ENCODE data around the gene AGAP3. TPM values are rescaled to one million over a fixed set of nuclear protein-coding genes. Genes with fewer than 3 reads are reported as not detected.

Gene AGAP3
- total RNA-seq, 2 donors from 2014 or later: 80.3 to 112 TPM

GRCh38 chr7:151122796-151123157, 36.5 kb downstream of the AGAP3 start:
- intact Hi-C loops (cut with DNase I): loop anchor here (5.0 kb wide), 1 partner anchor 180 kb away; no protein-coding TSS in a partner anchor
- WGBS: 89% methylated on average over 26 of the region's 29 CpGs
- Histone ChIP-seq H3K9me3 (no peaks in the 10 kb centered on the region), H3K27ac (no peak overlapping the region), H3K4me1 (replicated peaks) (peaks cover 7% of the 10 kb centered on the region), H3K36me3 (peaks cover 13 to 27% of the 10 kb centered on the region in 2 donors), H3K27me3 (replicated peaks; ENCODE audit: insufficient read depth) (no peaks in the 10 kb centered on the region), H3K4me3 (no peak overlapping the region)
- no peak for TF ChIP-seq POLR2A (IDR thresholded peaks at IDR 0.05)
- no peak for TF ChIP-seq CTCF (IDR thresholded peaks at IDR 0.05)
- no peak for TF ChIP-seq POLR2AphosphoS5 (IDR thresholded peaks at IDR 0.05)
- no peak for DNase-seq (ENCODE audit: low spot score)

GRCh38 chr7:151123158-151123821, 37.0 kb downstream of the AGAP3 start:
- H3K4me1 ChIP-seq (replicated peaks): peaks cover 7% of the 10 kb centered on the region
- intact Hi-C loops (cut with DNase I): loop anchor here (5.0 kb wide), 1 partner anchor 179 kb away; no protein-coding TSS in a partner anchor
- no peak for DNase-seq (ENCODE audit: low spot score)
- H3K9me3 ChIP-seq: no peaks in the 10 kb centered on the region
- 89% methylated on average over 50 of the region's 50 CpGs for WGBS
- no peaks in the 10 kb centered on the region for H3K27me3 ChIP-seq (replicated peaks; ENCODE audit: insufficient read depth)
- peaks cover 10 to 27% of the 10 kb centered on the region in 2 donors for H3K36me3 ChIP-seq
- no peak overlapping the region for H3K27ac ChIP-seq
- TF ChIP-seq CTCF (IDR thresholded peaks at IDR 0.05) (no peak), POLR2AphosphoS5 (IDR thresholded peaks at IDR 0.05) (no peak), POLR2A (IDR thresholded peaks at IDR 0.05) (no peak)
- no peak overlapping the region for H3K4me3 ChIP-seq

- H3K4me1 ChIP-seq (replicated peaks): peaks cover 7% of the 10 kb centered on the region
- no peak overlapping the region for H3K27ac ChIP-seq
- no peak overlapping the region for H3K4me3 ChIP-seq
- H3K9me3 ChIP-seq: no peaks in the 10 kb centered on the region
- peak; percentile 91 for DNase-seq (ENCODE audit: low spot score)
- intact Hi-C loops (cut with DNase I): loop anchor here (2.0 to 5.0 kb wide), 2 partner anchors 49 to 178 kb away; no protein-coding TSS in a partner anchor
- H3K36me3 ChIP-seq: peaks cover 6 to 32% of the 10 kb centered on the region in 2 donors
- TF ChIP-seq POLR2A (IDR thresholded peaks at IDR 0.05) (no peak), CTCF (IDR thresholded peaks at IDR 0.05) (peak; percentile 96 to 99 (median 98)), POLR2AphosphoS5 (IDR thresholded peaks at IDR 0.05) (peak; percentile 80)
- 34% methylated on average over 24 of the region's 24 CpGs for WGBS
- H3K27me3 ChIP-seq (replicated peaks; ENCODE audit: insufficient read depth): no peaks in the 10 kb centered on the region
Measured at GRCh38 chr7:151123822-151124464, 37.7 kb downstream of the AGAP3 start.

- Histone ChIP-seq H3K27ac (no peak overlapping the region), H3K4me1 (replicated peaks) (peaks cover 7% of the 10 kb centered on the region), H3K36me3 (peaks cover 6 to 36% of the 10 kb centered on the region in 2 donors), H3K27me3 (replicated peaks; ENCODE audit: insufficient read depth) (no peaks in the 10 kb centered on the region), H3K4me3 (no peak overlapping the region), H3K9me3 (no peaks in the 10 kb centered on the region)
- no peak for TF ChIP-seq CTCF (IDR thresholded peaks at IDR 0.05)
- TF ChIP-seq POLR2AphosphoS5 (IDR thresholded peaks at IDR 0.05): no peak
- no peak for TF ChIP-seq POLR2A (IDR thresholded peaks at IDR 0.05)
- no peak for DNase-seq (ENCODE audit: low spot score)
- intact Hi-C loops (cut with DNase I): loop anchor here (2.0 to 5.0 kb wide), 2 partner anchors 48 to 178 kb away; no protein-coding TSS in a partner anchor
- 87% methylated on average over 7 of the region's 7 CpGs for WGBS
Measured at GRCh38 chr7:151124481-151124880, 38.2 kb downstream of the AGAP3 start.

Data from prostate gland (tissue), 2 donors.